DND-41 (cell line): ENCODE measurements around the gene WIPF3.

Experiments
- ATAC-seq: fragments of 200-7000 bp; cut with Tn5 transposase; 3 replicates; pipeline ENCODE4 v1.9.1; 2021; ENCODE audit warnings: low read depth; ENCODE audit not compliant: insufficient read depth
- DNase-seq: peaks from one replicate; pipeline ENCODE4 v3.0.0-alpha.2; 2020
- H2AFZ ChIP-seq: 2 replicates; pipeline ENCODE4 v1.6.0; 2012; ENCODE audit warnings: low read depth, low read length
- H3K27ac ChIP-seq: 2 replicates; pipeline ENCODE4 v1.5.1; 2012; ENCODE audit warnings: low read length, inconsistent platforms
- H3K27me3 ChIP-seq: fragments of 200-600 bp; sonication (generic); 2 replicates; pipeline ENCODE4 v1.6.0; 2012; ENCODE audit warnings: low read length, mild to moderate bottlenecking, inconsistent platforms; ENCODE audit not compliant: insufficient read depth, poor library complexity
- H3K36me3 ChIP-seq: 2 replicates; pipeline ENCODE4 v1.5.1; 2012; ENCODE audit warnings: low read length, inconsistent platforms; ENCODE audit not compliant: insufficient read depth
- H3K4me1 ChIP-seq: 2 replicates; pipeline ENCODE4 v1.5.1; 2012; ENCODE audit warnings: mild to moderate bottlenecking, low read length; ENCODE audit not compliant: insufficient read depth
- H3K4me2 ChIP-seq: 2 replicates; pipeline ENCODE4 v1.6.0; 2012; ENCODE audit warnings: mild to moderate bottlenecking, moderate library complexity, low read length, inconsistent platforms; ENCODE audit not compliant: insufficient read depth
- H3K4me3 ChIP-seq, 2 experiments: fragments of 200-600 bp in 1 of 2; shearing (Covaris generic) in 1 of 2; 2 replicates each; pipeline ENCODE4 v1.5.1; 2012 to 2016; ENCODE audit warnings: inconsistent platforms in 2 of 2, low read length in 2 of 2, mild to moderate bottlenecking in 2 of 2, low read depth in 1 of 2, moderate library complexity in 1 of 2
- H3K79me2 ChIP-seq: 2 replicates; pipeline ENCODE4 v1.6.0; 2012; ENCODE audit warnings: low read length, inconsistent platforms; ENCODE audit not compliant: insufficient read depth
- H3K9ac ChIP-seq: 2 replicates; pipeline ENCODE4 v1.6.0; 2012; ENCODE audit warnings: low read depth, mild to moderate bottlenecking, inconsistent platforms, low read length, moderate library complexity
- H3K9me3 ChIP-seq: 2 replicates; pipeline ENCODE4 v1.5.1; 2012; ENCODE audit warnings: low read length, moderate library complexity, mild to moderate bottlenecking, inconsistent platforms; ENCODE audit not compliant: insufficient read depth, severe bottlenecking
- H4K20me1 ChIP-seq: 2 replicates; pipeline ENCODE4 v1.6.0; 2012; ENCODE audit warnings: low read length; ENCODE audit not compliant: insufficient read depth
- CTCF ChIP-seq: IDR thresholded peaks from 2 replicates; pipeline ENCODE4 v1.5.1; 2012; ENCODE audit warnings: borderline replicate concordance, low read length, moderate library complexity, mild to moderate bottlenecking; ENCODE audit not compliant: poor library complexity, severe bottlenecking; ENCODE audit errors: extremely low read depth
- EZH2 ChIP-seq: IDR thresholded peaks from 3 replicates; pipeline ENCODE4 v1.6.1; 2012; ENCODE audit warnings: borderline replicate concordance, low read depth, mild to moderate bottlenecking, moderate library complexity, low read length, inconsistent platforms; ENCODE audit not compliant: severe bottlenecking

WIPF3 gene

GRCh38 chr7:29806995-29807841 is 910 bp downstream of the WIPF3 start:
- Histone ChIP-seq H3K27ac (no peak overlapping the region), H3K79me2 (no peaks in the 10 kb centered on the region), H3K36me3 (no peaks in the 10 kb centered on the region), H2AFZ (no peak overlapping the region), H4K20me1 (no peaks in the 10 kb centered on the region), H3K4me2 (no peak overlapping the region), H3K9me3 (no peaks in the 10 kb centered on the region), H3K27me3 (peaks cover 19% of the 10 kb centered on the region), H3K9ac (no peak overlapping the region), H3K4me3 (no peak overlapping the region), H3K4me1 (no peaks in the 10 kb centered on the region)
- DNase-seq (no peak), ATAC-seq (no peak)
- TF ChIP-seq EZH2 (no peak), CTCF (no peak)

GRCh38 chr7:29808075-29808801 is 1.9 kb downstream of the WIPF3 start:
- no peaks in the 10 kb centered on the region for H4K20me1 ChIP-seq
- H3K36me3 ChIP-seq, result no peaks in the 10 kb centered on the region
- TF ChIP-seq CTCF (no peak), EZH2 (no peak)
- no peak overlapping the region for H3K9ac ChIP-seq
- peaks cover 22% of the 10 kb centered on the region for H3K27me3 ChIP-seq
- ATAC-seq (no peak), DNase-seq (no peak)
- H3K4me2 ChIP-seq, result no peak overlapping the region
- no peaks in the 10 kb centered on the region for H3K79me2 ChIP-seq
- no peak overlapping the region for H3K4me3 ChIP-seq
- no peak overlapping the region for H3K27ac ChIP-seq
- no peak overlapping the region for H2AFZ ChIP-seq
- no peaks in the 10 kb centered on the region for H3K4me1 ChIP-seq
- H3K9me3 ChIP-seq, result no peaks in the 10 kb centered on the region

- ATAC-seq (no peak), DNase-seq (no peak)
- H2AFZ ChIP-seq, result no peak overlapping the region
- no peaks in the 10 kb centered on the region for H3K9me3 ChIP-seq
- H3K4me2 ChIP-seq, result no peak overlapping the region
- H3K27ac ChIP-seq, result no peak overlapping the region
- no peaks in the 10 kb centered on the region for H3K36me3 ChIP-seq
- TF ChIP-seq EZH2, result no peak
- TF ChIP-seq CTCF, result no peak
- H3K9ac ChIP-seq, result no peak overlapping the region
- no peak overlapping the region for H3K4me3 ChIP-seq
- H3K27me3 ChIP-seq, result peaks cover 24% of the 10 kb centered on the region
- no peaks in the 10 kb centered on the region for H3K4me1 ChIP-seq
- H3K79me2 ChIP-seq, result no peaks in the 10 kb centered on the region
- no peaks in the 10 kb centered on the region for H4K20me1 ChIP-seq
These were observed 3.3 kb downstream of the WIPF3 start for GRCh38 chr7:29809533-29810155.
